Skeletal muscle satellite cell (primary cell): ENCODE data around the gene THBS2. TPM values are rescaled to one million over a fixed set of nuclear protein-coding genes. Genes with fewer than 3 reads are reported as not detected.
"Not testable (repeated sequence)": the region's sequence is repeated elsewhere in the genome, so short reads cannot be mapped to it uniquely, and the experiment has no call there.

Experiments used
- H3K27me3 ChIP-seq: 2 replicates; pipeline ENCODE4 v1.7.0; 2013; ENCODE audit warnings: low read length; ENCODE audit not compliant: control insufficient read depth, insufficient read depth
- H3K36me3 ChIP-seq: 2 replicates; pipeline ENCODE4 v1.7.0; 2013; ENCODE audit warnings: mild to moderate bottlenecking, control low read depth, low read length; ENCODE audit not compliant: insufficient read depth
- H3K4me1 ChIP-seq: 2 replicates; pipeline ENCODE4 v1.7.0; 2013; ENCODE audit warnings: low read length; ENCODE audit not compliant: control insufficient read depth, insufficient read depth
- H3K4me2 ChIP-seq: 2 replicates; pipeline ENCODE4 v1.7.0; 2013; ENCODE audit warnings: mild to moderate bottlenecking, low read length
- H3K4me3 ChIP-seq: 2 replicates; pipeline ENCODE4 v1.7.0; 2013; ENCODE audit warnings: low read length
- H3K9ac ChIP-seq: 2 replicates; pipeline ENCODE4 v1.7.0; 2013; ENCODE audit warnings: mild to moderate bottlenecking, low read depth, low read length, moderate library complexity
- H3K9me3 ChIP-seq: replicated peaks from 2 replicates; pipeline ENCODE4 v1.7.0; 2013; ENCODE audit warnings: mild to moderate bottlenecking, control low read depth, low read length
- total RNA-seq: library from RNA; depleted of rRNA; stranded (reverse); fragments of >200 nt; gene quantifications from 2 replicates; pipeline ENCODE4 v1.2.3, GENCODE V29; 2012; rRNA removed

THBS2 gene
- 73.8 and 79.5 TPM in 2 replicates for total RNA-seq

DNA sequence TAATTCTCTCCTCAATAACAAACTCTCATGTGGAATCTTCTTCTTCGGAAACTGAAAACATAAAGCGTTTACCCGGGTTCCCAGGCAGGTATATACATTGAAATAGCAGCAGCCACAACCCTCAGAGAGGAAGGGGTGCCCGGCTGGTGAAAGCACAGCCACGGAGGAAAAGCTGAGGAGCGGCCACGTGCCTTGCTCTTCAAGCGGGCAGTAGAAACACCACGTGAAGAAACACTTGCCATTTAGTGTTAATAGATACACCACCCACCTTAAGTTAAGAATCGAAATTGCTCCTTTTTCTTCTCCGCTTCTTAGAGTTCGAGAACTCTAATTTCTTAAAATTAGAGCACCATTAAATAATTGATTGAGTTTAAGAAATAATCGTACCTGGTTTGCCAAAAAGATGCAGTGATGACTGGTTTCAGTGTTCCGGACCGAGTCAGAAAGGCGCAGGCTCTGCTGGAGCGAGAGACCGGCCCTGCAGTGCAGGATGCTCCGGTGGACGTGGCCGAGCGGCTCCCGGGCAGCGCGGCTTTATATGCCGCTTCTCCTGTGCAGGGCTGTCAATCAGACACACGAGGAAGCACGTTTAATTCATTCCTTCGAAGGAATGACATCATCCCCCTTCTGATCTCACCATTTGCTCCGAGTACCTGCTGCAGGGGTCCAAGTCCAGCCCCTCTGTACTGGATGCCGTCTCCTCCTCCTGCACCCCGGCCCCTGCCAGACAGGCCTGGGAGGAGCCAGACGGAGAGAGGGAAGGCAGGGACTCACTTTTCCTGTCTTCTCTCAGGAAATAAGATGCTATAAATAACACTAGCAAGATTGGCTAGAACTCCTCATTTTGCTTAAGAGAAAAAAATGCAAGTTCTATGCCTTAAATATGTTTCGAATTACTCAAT is at the start of gene THBS2:
TSS of gene THBS2 (minus strand) at position 510 of the 902 bp plus-strand sequence. CDS start 3,062 bp downstream, outside the sequence.
- H3K9ac ChIP-seq: peak within 1 kb of the TSS; percentile 18
- peak within 1 kb of the TSS; percentile 64 for H3K4me3 ChIP-seq

DNA sequence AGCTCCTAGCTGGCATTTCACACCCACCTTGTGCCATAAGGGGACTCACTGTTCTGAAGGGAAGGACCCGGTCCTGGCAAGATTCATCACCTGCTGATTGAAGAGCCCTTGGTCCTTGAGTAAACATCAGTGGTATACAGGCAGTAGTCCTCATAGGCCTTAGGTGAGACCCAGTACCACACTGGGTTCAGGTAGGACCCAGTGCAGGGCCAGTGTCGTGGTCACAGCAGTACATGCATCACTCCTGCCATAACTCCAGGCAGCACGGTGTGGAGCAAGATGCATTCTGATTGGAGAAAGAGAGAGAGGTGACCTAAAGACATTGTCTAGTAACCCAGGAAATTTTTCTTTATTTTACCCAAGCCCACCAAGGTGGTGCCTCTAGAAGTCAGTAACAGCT is 49.1 kb upstream of the THBS2 start:
- no peaks in the 10 kb centered on the region for H3K36me3 ChIP-seq
- no peak overlapping the region for H3K9ac ChIP-seq
- H3K4me1 ChIP-seq: no peaks in the 10 kb centered on the region
- no peak overlapping the region for H3K4me3 ChIP-seq
- H3K4me2 ChIP-seq: no peak overlapping the region
- no peaks in the 10 kb centered on the region for H3K27me3 ChIP-seq
- no peaks in the 10 kb centered on the region for H3K9me3 ChIP-seq

More for the DNA sequence above, at the start of gene THBS2:
- Histone ChIP-seq H3K4me2 (peak within 1 kb of the TSS; percentile 72), H3K9me3 (no peaks in the 10 kb centered on the region), H3K36me3 (no peaks in the 10 kb centered on the region), H3K4me1 (peaks cover 11% of the 10 kb centered on the region), H3K27me3 (peaks cover 3% of the 10 kb centered on the region)

GRCh38 chr6:169302255-169302654 is 48.6 kb upstream of the THBS2 start:
- Histone ChIP-seq H3K4me2 (no peak overlapping the region), H3K9me3 (no peaks in the 10 kb centered on the region), H3K9ac (no peak overlapping the region), H3K4me3 (no peak overlapping the region), H3K4me1 (no peaks in the 10 kb centered on the region), H3K27me3 (no peaks in the 10 kb centered on the region), H3K36me3 (no peaks in the 10 kb centered on the region)

GRCh38 chr6:169300916-169301315 is 47.3 kb upstream of the THBS2 start:
- Histone ChIP-seq H3K9me3 (no peaks in the 10 kb centered on the region), H3K4me1 (no peaks in the 10 kb centered on the region), H3K4me3 (no peak overlapping the region), H3K27me3 (no peaks in the 10 kb centered on the region), H3K4me2 (no peak overlapping the region), H3K36me3 (no peaks in the 10 kb centered on the region), H3K9ac (no peak overlapping the region)

DNA sequence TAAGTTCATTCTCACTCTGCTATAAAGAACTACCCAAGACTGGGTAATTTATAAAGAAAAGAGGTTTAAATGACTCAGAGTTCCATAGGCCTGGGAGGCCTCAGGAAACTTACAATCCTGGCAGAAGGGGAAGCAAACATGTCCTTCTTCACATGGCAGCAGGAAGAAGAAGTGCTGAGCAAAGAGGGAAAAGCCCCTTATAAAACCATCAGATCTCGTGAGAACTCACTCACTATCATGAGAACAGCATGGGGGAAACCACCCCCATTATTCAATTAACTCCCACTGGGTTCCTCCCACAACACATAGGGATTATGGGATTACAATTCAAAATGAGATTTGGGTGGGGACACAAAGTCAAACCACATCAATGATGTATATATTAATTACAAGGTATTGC is 45.0 kb upstream of the THBS2 start:
- not testable (repeated sequence) for H3K9ac ChIP-seq, H3K36me3 ChIP-seq, H3K27me3 ChIP-seq, H3K4me2 ChIP-seq, H3K4me1 ChIP-seq, H3K9me3 ChIP-seq, H3K4me3 ChIP-seq

- H3K4me1 ChIP-seq: peaks cover 13% of the 10 kb centered on the region
- H3K4me3 ChIP-seq: no peak overlapping the region
- H3K9me3 ChIP-seq: no peaks in the 10 kb centered on the region
- no peak overlapping the region for H3K4me2 ChIP-seq
- H3K27me3 ChIP-seq: no peaks in the 10 kb centered on the region
- no peak overlapping the region for H3K9ac ChIP-seq
- H3K36me3 ChIP-seq: no peaks in the 10 kb centered on the region
Measured at GRCh38 chr6:169296622-169297021, 43.0 kb upstream of the THBS2 start.

GRCh38 chr6:169296170-169296569 is 42.5 kb upstream of the THBS2 start:
- Histone ChIP-seq H3K4me3 (no peak overlapping the region), H3K9me3 (no peaks in the 10 kb centered on the region), H3K4me2 (no peak overlapping the region), H3K9ac (no peak overlapping the region), H3K27me3 (no peaks in the 10 kb centered on the region), H3K36me3 (no peaks in the 10 kb centered on the region), H3K4me1 (peaks cover 13% of the 10 kb centered on the region)

- Histone ChIP-seq H3K4me2 (peak overlapping the region; percentile 31), H3K9ac (no peak overlapping the region), H3K4me3 (no peak overlapping the region), H3K4me1 (peaks cover 22% of the 10 kb centered on the region), H3K27me3 (no peaks in the 10 kb centered on the region), H3K9me3 (no peaks in the 10 kb centered on the region), H3K36me3 (no peaks in the 10 kb centered on the region)
Measured at GRCh38 chr6:169293196-169293595, 39.5 kb upstream of the THBS2 start.

GRCh38 chr6:169292338-169293124 is 38.9 kb upstream of the THBS2 start:
- Histone ChIP-seq H3K36me3 (no peaks in the 10 kb centered on the region), H3K9ac (no peak overlapping the region), H3K4me2 (peak overlapping the region; percentile 31), H3K4me1 (peaks cover 25% of the 10 kb centered on the region), H3K9me3 (no peaks in the 10 kb centered on the region), H3K4me3 (no peak overlapping the region), H3K27me3 (no peaks in the 10 kb centered on the region)

DNA sequence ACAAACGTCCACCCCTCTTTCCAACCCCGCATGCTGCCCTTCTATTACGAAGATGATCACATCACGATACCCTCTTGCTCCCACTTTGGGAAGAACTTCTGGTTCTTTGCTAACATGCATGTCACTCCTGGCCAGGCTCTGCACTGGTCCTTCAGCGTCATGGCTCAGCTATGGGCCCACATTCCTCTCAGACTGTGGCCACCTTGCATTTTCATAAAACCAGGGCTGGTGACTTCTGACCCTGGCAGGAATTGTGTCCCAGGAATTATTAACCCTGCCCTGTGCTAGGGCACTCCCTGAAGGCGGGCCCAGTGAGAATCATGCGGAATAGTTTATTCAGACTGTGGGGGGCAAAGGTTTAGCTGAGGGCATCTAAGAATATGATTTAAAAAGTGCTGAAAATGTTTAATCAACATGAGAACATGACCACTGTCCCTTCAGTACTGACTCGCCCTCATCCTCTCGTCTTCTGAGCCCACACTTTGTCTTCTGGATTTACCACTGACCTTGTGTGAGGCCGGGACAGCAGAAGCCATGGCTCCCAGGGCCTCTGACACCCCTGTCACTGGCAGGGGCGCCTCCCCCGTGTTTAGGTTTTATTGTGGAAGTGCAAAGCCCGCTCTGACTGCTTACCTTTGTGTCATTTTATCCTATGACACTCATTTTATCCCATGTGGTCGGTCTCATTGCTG is 38.1 kb upstream of the THBS2 start:
- Histone ChIP-seq H3K4me2 (no peak overlapping the region), H3K4me1 (peaks cover 25% of the 10 kb centered on the region), H3K9ac (no peak overlapping the region), H3K4me3 (no peak overlapping the region), H3K9me3 (no peaks in the 10 kb centered on the region), H3K27me3 (no peaks in the 10 kb centered on the region), H3K36me3 (no peaks in the 10 kb centered on the region)

DNA sequence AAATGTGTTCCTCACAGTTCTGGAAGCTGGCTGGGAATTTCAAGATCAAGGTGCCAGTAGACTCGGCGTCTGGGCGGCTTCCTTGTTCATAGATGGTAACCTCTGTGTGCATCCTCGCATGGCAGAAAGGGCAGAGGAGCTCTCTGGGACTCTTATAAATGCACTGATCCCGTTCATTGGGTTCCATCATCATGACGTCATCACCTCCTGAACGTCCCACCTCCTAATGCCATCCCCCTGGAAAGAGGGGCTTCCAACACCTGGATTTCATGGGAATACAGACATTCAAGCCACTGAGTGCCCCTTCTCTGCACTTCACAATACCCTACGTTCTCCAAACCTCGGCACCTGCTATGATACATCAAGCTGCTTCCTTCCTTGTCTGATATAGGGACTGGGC is 37.5 kb upstream of the THBS2 start:
- Histone ChIP-seq H3K27me3 (no peaks in the 10 kb centered on the region), H3K4me1 (peaks cover 25% of the 10 kb centered on the region)

More for the DNA sequence above, 37.5 kb upstream of the THBS2 start:
- Histone ChIP-seq H3K9me3 (no peaks in the 10 kb centered on the region), H3K9ac (no peak overlapping the region), H3K4me3 (no peak overlapping the region), H3K4me2 (no peak overlapping the region), H3K36me3 (no peaks in the 10 kb centered on the region)
